Measurements from ENCODE around the gene IRX2.

GRCh38 chr5:2753452-2754420 lies 2.3 kb upstream of the IRX2 start:
- TF ChIP-seq CTCF (conservative IDR thresholded peaks at IDR 0.05) = no peak
- TF ChIP-seq ZFX (IDR thresholded peaks at IDR 0.05) = no peak
